Hindlimb muscle (tissue), 1 donor: ENCODE data around the gene SBF2. TPM values are rescaled to one million over a fixed set of nuclear protein-coding genes. Genes with fewer than 3 reads are reported as not detected.
"Not testable (repeated sequence)": the region's sequence is repeated elsewhere in the genome, so short reads cannot be mapped to it uniquely, and the experiment has no call there.

Experiments
- DNase-seq: peaks from one replicate; pipeline ENCODE4 v3.0.0-alpha.2; 2013
- polyA plus RNA-seq: library from polyadenylated mRNA; unstranded; fragments of 120-200 nt; gene quantifications from one replicate; pipeline ENCODE4 v1.2.1, GENCODE V29; 2013; ENCODE audit not compliant: insufficient read length

Gene SBF2
- polyA plus RNA-seq, 1 donor: 24.9 TPM

DNA sequence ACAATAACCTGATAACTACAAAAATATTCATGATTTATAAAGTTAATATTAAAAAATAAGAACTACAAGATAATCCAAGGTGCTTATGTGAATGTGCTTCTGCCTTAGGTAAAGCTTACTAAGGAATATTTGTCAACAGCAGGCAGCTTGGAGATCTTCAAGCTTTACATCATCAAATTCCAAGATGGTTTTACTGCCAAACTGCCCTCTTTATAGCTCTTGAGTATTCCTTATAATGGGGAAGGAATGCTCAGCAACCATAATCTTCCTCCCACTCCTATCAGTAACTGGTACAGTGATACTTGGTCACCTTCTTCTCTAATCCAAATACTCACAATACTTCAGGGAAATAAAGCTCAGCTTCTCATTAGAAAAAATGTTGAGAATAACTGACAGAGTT is 30.1 kb downstream of the SBF2 start:
- DNase-seq: no peak

GRCh38 chr11:10261821-10262220 is 32.2 kb downstream of the SBF2 start:
- DNase-seq: no peak

- DNase-seq: no peak
Measured at GRCh38 chr11:10257478-10257877, 36.5 kb downstream of the SBF2 start.

DNA sequence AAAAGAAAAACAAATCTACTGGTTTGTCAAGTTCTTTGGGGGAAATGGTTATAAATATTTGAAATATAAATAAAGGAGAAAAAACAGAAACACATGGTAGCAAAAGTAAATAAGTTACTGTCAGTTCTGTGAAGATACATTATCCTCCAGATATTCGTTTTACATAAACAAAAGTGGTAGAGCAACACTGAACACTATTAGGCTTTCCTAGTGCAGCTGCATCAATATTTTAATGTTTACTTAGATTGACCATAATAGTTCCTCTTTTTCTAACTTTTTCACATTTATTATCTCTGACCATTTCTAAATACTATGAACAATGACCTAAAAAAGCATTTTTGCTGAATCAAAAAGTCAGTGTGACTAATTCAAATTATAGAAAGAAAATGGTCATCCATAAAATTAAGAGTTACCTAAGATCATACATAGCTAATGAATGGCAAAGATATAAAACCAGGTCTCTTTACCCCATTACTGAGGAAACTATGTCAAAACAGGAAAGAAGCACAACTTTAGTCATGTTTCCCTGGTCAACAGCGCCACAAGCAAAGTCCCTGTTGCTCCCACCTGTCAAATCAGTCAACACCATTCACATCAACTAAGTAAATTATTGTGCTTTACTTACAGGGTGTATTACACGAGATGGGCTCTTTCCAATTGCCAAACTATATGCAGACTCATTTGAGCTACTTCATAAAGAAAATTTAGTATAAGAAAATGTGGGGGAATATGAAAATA is 38.5 kb downstream of the SBF2 start:
- no peak for DNase-seq

DNA sequence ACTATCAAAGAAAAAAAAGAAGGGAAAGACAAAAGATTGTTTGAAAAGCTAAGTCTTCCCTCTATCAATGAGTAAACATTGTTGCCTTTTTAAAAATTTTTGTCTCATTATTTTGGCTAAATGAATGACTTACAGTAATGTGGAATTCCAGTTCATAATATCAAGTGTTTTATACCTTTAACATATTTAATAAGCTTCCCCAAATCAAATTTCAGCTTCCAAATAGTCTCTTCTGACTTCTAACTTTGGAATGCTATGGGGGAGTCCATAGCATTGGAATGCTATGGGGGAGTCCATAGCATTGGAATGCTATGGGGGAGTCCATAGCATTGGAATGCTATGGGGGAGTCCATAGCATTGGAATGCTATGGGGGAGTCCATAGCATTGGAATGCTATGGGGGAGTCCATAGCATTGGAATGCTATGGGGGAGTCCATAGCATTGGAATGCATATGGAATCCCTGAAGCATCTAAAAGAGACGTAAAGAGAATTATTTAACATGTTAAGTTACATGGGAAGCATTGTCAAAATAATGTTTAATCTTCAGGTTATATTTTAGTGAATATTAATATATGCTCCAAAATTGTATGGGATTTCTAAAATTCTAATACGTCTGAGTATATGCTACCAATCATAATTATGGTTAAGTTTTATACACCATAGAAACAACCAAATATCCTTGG is 44.4 kb downstream of the SBF2 start:
- not testable (repeated sequence) for DNase-seq

GRCh38 chr11:10247011-10247410 is 47.0 kb downstream of the SBF2 start:
- DNase-seq: no peak

- no peak for DNase-seq
Measured at GRCh38 chr11:10243896-10244575, 50.0 kb downstream of the SBF2 start.

GRCh38 chr11:10236840-10237239 is 57.2 kb downstream of the SBF2 start:
- DNase-seq: no peak

GRCh38 chr11:10233581-10233980 is 60.4 kb downstream of the SBF2 start:
- DNase-seq: no peak

DNA sequence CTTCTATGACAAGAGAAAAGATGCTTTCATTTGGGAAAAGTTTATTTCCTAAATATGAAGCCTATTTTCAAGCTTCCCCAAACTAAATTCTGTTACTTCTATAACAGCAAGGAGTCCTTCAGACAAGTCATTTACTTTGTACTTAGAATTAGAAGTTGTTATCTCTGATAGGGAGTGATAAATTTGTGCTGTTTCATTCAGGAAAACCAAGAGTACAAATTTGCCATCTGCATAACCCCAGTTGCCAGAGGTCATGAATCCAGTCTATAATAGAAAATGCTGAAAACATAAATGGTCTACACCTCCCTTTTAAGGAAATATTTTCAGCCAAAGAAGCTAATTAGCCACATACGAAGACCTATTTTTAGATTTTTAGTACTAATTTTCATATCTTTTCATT is 61.3 kb downstream of the SBF2 start:
- no peak for DNase-seq

DNA sequence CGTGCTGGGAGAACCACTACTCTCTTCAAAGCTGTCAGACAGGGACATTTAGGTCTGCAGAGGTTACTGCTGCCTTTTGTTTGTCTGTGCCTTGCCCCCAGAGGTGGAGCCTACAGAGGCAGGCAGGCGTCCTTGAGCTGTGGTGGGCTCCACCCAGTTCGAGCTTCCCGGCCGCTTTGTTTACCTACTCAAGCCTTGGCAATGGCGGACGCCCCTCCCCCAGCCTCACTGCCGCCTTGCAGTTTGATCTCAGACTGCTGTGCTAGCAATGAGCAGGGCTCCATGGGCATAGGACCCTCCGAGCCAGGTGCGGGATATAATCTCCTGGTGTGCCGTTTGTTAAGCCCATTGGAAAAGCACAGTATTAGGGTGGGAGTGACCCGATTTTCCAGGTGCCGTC is 62.2 kb downstream of the SBF2 start:
- not testable (repeated sequence) for DNase-seq

DNA sequence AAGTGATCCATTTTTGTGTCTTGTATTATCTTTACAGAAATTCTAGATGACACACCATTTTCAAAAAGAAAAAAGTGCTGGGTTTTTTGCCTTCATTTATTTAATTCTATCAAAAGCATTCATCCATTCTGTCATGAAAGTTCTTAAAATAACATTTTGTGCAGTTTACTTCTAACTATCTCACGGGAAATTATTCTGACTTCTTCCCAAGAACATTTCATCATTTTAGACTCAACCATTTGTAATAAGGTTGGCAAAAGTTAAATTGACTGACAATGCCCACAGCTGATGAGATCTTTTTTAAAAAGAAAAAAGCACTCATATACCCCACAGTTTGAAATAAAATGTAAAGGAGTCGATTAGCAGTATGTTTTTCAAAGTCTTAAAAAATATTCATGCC is 68.5 kb downstream of the SBF2 start:
- DNase-seq: no peak

GRCh38 chr11:10222399-10222798 is 71.6 kb downstream of the SBF2 start:
- no peak for DNase-seq

GRCh38 chr11:10221342-10221741 is 72.7 kb downstream of the SBF2 start:
- DNase-seq: no peak

DNA sequence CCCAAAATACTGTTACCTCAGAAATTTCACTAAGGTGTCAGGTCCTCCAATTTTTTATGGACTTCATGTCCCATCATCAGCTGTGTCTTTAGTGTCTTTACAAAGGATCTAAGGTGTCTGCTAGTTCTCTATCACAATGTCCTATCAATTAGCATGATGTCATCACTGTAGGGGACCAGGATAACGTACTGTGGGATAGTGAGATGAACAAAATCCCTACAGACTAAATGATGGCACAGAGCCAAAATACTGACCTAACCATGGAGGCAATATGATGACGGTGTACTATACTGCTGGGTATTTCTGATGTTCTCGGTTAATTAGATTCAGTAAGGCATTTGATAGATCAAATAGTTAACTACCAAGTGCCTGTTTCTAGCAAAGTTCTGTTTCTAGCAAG is 82.5 kb downstream of the SBF2 start:
- no peak for DNase-seq

DNA sequence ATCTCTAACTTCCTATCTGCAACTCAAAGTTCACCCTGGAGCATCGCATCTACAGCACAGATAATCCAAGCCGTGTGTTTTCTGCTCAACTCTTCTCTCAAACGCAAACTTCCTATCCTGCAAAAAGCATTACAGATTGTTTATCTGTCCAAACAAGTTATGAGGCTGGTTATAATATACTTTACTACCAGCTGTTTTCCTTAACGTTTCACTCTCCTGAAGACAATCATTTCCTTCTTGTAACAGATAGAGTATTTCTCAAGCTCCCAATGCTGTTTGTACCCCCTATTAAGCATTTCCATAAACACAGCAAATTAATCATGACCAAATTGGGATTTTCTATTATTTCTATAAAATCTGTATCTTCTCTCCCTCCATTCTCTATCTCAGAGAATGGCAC is 84.7 kb downstream of the SBF2 start:
- no peak for DNase-seq

DNA sequence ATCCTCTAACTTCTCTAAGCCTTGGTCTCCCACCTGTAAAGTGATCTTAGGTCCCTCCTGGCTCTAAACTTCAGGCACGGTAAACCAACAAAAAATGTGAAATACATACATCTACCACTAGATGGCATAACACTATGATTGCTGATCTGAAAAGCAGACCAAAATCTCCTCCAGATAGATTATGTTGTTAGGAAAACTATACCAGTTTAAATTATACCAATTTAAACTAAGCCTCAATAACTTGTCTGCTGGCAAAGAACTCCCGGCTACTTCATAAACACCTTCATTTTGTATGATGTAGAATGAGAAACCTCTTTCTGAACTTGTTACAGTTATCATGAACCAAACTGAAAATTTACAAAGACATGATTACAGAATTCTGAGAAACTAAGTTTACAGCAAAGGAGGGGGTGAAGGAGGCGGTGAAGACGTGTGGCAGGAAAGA is 85.9 kb downstream of the SBF2 start:
- peak; percentile 23 for DNase-seq

- no peak for DNase-seq
Measured at GRCh38 chr11:10205928-10206327, 88.1 kb downstream of the SBF2 start.

DNA sequence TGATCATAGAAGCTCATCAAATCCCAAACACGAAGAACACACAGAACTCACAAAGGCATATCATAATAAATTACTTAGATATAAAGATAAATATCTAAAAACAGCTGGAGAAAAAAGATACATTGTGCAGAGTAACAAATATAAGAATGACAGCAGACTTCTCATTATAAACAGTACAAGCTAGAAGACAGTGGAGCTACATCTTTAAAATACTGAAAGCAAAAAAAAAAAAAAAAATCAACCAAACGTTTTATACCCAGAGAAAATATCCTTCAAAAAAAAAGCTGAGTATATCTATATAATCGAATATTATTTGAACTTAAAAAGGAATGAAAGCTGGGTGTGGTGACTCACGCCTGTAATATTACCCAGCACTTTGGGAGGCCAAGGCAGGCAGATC is 90.0 kb downstream of the SBF2 start:
- DNase-seq: no peak

- DNase-seq: no peak
Measured at GRCh38 chr11:10201343-10201742, 92.7 kb downstream of the SBF2 start.

DNA sequence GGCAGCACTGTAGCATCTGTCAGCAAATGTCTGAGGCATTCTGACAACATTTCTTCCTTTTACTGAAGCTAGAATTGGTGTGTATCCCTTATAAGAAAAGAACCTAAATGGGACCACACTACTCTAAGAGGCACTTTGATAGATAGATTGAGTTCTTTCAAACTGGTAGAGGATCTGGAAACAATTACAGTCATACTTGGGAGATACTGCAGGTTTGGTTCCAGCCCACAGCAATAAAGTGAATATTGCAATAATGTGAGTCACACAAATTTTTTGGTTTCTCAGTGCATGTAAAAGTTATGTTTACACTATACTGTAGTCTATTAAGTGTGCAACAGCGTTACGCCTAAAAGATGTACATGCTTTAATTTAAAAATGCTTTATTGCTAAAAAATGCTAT is 96.9 kb downstream of the SBF2 start:
- no peak for DNase-seq

DNA sequence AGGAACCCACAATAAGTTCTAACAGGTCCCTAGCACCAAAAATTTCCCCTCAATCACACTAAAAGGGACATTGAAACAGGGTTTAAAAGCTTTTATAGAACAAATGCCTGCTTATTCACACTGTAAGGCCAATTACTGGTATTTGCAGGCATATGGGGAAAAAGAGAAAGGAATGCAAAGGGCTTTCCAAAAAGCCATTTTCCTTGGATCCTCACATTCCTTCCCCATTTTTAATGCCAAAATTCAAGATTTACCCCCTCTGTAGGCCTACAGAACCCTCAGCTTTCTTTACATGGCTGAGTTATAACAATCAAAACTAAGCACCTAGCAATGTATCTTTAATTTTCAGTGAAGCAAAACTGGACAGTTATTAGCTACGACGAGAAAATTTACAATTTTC is 102.0 kb downstream of the SBF2 start:
- no peak for DNase-seq

- DNase-seq: no peak
Measured at GRCh38 chr11:10181811-10182210, 112.2 kb downstream of the SBF2 start.

- no peak for DNase-seq
Measured at GRCh38 chr11:10164621-10165020, 129.4 kb downstream of the SBF2 start.
